ENCODE results near the gene GLYATL1B.
"Not testable (repeated sequence)": the region's sequence is repeated elsewhere in the genome, so short reads cannot be mapped to it uniquely, and the experiment has no call there.

DNA sequence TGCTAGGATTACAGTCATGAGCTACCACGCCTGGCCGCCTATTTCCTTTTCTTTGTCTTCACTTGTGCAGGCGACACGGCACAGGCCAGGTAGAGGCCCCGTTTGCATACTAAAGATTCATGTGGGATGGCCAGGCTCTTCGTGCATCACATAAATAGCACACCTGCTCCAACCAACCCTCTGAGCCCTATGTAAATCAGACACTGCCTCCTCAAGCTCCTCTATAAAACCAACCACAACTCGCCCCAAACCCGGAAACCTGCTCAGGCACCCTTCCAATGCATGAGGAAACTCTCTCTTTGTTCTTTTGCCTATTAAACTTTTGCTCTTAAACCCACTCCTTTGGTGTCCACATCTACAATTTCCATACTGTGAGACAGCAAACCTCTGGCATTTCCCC is 11.8 kb downstream of the GLYATL1B start:
- TF ChIP-seq POLR2AphosphoS5 (IDR thresholded peaks at IDR 0.05; ENCODE audit: low read depth, low read length); CBX3 (IDR thresholded peaks at IDR 0.05; ENCODE audit: low read depth); POLR2A (IDR thresholded peaks at IDR 0.05; ENCODE audit: borderline replicate concordance, extremely low read depth, insufficient read depth, insufficient read length); EZH2phosphoT487 (IDR thresholded peaks at IDR 0.05; ENCODE audit: borderline replicate concordance); EZH2 (IDR thresholded peaks at IDR 0.05); YY1 (IDR thresholded peaks at IDR 0.05; ENCODE audit: extremely low read depth, insufficient replicate concordance, low read depth, low read length); SIN3A (IDR thresholded peaks at IDR 0.05; ENCODE audit: low read depth); ZNF274 (IDR thresholded peaks at IDR 0.05; ENCODE audit: low read depth, low read length): not testable (repeated sequence)
- TF ChIP-seq, protein P1, sequence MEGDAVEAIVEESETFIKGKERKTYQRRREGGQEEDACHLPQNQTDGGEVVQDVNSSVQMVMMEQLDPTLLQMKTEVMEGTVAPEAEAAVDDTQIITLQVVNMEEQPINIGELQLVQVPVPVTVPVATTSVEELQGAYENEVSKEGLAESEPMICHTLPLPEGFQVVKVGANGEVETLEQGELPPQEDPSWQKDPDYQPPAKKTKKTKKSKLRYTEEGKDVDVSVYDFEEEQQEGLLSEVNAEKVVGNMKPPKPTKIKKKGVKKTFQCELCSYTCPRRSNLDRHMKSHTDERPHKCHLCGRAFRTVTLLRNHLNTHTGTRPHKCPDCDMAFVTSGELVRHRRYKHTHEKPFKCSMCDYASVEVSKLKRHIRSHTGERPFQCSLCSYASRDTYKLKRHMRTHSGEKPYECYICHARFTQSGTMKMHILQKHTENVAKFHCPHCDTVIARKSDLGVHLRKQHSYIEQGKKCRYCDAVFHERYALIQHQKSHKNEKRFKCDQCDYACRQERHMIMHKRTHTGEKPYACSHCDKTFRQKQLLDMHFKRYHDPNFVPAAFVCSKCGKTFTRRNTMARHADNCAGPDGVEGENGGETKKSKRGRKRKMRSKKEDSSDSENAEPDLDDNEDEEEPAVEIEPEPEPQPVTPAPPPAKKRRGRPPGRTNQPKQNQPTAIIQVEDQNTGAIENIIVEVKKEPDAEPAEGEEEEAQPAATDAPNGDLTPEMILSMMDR (IDR thresholded peaks at IDR 0.05 in 2 of 3, conservative IDR thresholded peaks at IDR 0.05 in 1 of 3; ENCODE audit: borderline replicate concordance in 1 of 3, insufficient read depth in 1 of 3, low read depth in 2 of 3, low read length in 2 of 3), result not testable (repeated sequence)
- TF ChIP-seq, protein P2, sequence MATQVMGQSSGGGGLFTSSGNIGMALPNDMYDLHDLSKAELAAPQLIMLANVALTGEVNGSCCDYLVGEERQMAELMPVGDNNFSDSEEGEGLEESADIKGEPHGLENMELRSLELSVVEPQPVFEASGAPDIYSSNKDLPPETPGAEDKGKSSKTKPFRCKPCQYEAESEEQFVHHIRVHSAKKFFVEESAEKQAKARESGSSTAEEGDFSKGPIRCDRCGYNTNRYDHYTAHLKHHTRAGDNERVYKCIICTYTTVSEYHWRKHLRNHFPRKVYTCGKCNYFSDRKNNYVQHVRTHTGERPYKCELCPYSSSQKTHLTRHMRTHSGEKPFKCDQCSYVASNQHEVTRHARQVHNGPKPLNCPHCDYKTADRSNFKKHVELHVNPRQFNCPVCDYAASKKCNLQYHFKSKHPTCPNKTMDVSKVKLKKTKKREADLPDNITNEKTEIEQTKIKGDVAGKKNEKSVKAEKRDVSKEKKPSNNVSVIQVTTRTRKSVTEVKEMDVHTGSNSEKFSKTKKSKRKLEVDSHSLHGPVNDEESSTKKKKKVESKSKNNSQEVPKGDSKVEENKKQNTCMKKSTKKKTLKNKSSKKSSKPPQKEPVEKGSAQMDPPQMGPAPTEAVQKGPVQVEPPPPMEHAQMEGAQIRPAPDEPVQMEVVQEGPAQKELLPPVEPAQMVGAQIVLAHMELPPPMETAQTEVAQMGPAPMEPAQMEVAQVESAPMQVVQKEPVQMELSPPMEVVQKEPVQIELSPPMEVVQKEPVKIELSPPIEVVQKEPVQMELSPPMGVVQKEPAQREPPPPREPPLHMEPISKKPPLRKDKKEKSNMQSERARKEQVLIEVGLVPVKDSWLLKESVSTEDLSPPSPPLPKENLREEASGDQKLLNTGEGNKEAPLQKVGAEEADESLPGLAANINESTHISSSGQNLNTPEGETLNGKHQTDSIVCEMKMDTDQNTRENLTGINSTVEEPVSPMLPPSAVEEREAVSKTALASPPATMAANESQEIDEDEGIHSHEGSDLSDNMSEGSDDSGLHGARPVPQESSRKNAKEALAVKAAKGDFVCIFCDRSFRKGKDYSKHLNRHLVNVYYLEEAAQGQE (IDR thresholded peaks at IDR 0.05; ENCODE audit: low read depth), result not testable (repeated sequence)
- TF ChIP-seq, protein P3, sequence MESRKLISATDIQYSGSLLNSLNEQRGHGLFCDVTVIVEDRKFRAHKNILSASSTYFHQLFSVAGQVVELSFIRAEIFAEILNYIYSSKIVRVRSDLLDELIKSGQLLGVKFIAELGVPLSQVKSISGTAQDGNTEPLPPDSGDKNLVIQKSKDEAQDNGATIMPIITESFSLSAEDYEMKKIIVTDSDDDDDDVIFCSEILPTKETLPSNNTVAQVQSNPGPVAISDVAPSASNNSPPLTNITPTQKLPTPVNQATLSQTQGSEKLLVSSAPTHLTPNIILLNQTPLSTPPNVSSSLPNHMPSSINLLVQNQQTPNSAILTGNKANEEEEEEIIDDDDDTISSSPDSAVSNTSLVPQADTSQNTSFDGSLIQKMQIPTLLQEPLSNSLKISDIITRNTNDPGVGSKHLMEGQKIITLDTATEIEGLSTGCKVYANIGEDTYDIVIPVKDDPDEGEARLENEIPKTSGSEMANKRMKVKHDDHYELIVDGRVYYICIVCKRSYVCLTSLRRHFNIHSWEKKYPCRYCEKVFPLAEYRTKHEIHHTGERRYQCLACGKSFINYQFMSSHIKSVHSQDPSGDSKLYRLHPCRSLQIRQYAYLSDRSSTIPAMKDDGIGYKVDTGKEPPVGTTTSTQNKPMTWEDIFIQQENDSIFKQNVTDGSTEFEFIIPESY (IDR thresholded peaks at IDR 0.05; ENCODE audit: extremely low read depth, insufficient replicate concordance, low read length), result not testable (repeated sequence)
